DMS 273 (cell line): ENCODE measurements around the gene ATOSA.
A peak's percentile ranks its signal among the peaks of the same experiment; 100 is the strongest.

Source experiments
- DNase-seq: peaks from one replicate; lab custom pipeline; 2025; ENCODE audit not compliant: unreplicated experiment; lab: John Stamatoyannopoulos, UW

The ATOSA gene

GRCh38 chr15:52679232-52680040 is at the start of gene ATOSA:
Gene ATOSA, minus strand, starts transcription at chr15:52679388. Its CDS starts 1,367 bp downstream, at chr15:52678021.
- DNase-seq, result peak; percentile 96

- no peak for DNase-seq
Measured at GRCh38 chr15:52728899-52729298, 49.7 kb upstream of the ATOSA start.

GRCh38 chr15:52727815-52728214 is 48.6 kb upstream of the ATOSA start:
- DNase-seq, result no peak

GRCh38 chr15:52726195-52726594 is 47.0 kb upstream of the ATOSA start:
- DNase-seq, result no peak

GRCh38 chr15:52718551-52718950 is 39.4 kb upstream of the ATOSA start:
- DNase-seq, result no peak

- DNase-seq, result no peak
Measured at GRCh38 chr15:52717924-52718323, 38.7 kb upstream of the ATOSA start.

GRCh38 chr15:52717481-52717880 is 38.3 kb upstream of the ATOSA start:
- DNase-seq, result no peak

GRCh38 chr15:52716536-52716935 is 37.3 kb upstream of the ATOSA start:
- no peak for DNase-seq

GRCh38 chr15:52715411-52715810 is 36.2 kb upstream of the ATOSA start:
- no peak for DNase-seq

- DNase-seq, result no peak
Measured at GRCh38 chr15:52714968-52715367, 35.8 kb upstream of the ATOSA start.

GRCh38 chr15:52710708-52711389 is 31.7 kb upstream of the ATOSA start:
- no peak for DNase-seq

GRCh38 chr15:52710050-52710707 is 31.0 kb upstream of the ATOSA start:
- no peak for DNase-seq

GRCh38 chr15:52709187-52709981 is 30.2 kb upstream of the ATOSA start:
- no peak for DNase-seq

GRCh38 chr15:52706091-52706490 is 26.9 kb upstream of the ATOSA start:
- no peak for DNase-seq

- DNase-seq, result no peak
Measured at GRCh38 chr15:52702390-52702789, 23.2 kb upstream of the ATOSA start.

- no peak for DNase-seq
Measured at GRCh38 chr15:52699457-52699856, 20.3 kb upstream of the ATOSA start.

GRCh38 chr15:52698514-52698913 is 19.3 kb upstream of the ATOSA start:
- DNase-seq, result no peak

- no peak for DNase-seq
Measured at GRCh38 chr15:52697051-52697450, 17.9 kb upstream of the ATOSA start.

- no peak for DNase-seq
Measured at GRCh38 chr15:52695154-52695553, 16.0 kb upstream of the ATOSA start.

GRCh38 chr15:52689562-52689961 is 10.4 kb upstream of the ATOSA start:
- no peak for DNase-seq

- DNase-seq, result no peak
Measured at GRCh38 chr15:52683580-52683979, 4.4 kb upstream of the ATOSA start.
